Upper lobe of left lung (tissue), 6 donors: ENCODE measurements around the gene PDIA4. TPM values are rescaled to one million over a fixed set of nuclear protein-coding genes. Genes with fewer than 3 reads are reported as not detected.

Source experiments
- ATAC-seq, 2 donors: fragments of 200-7000 bp; cut with Tn5 transposase; one replicate each; pipeline ENCODE4 v1.9.1; 2022; ENCODE audit warnings: mild to moderate bottlenecking in 2 of 2, moderate library complexity in 2 of 2; ENCODE audit not compliant: low FRiP score in 2 of 2
- DNase-seq, 2 donors: peaks; one replicate each; pipeline ENCODE4 v3.0.0-alpha.2; 2019 to 2020
- H3K27ac ChIP-seq, 4 donors: fragments of 200-600 bp; sonication (generic); one replicate each; pipeline ENCODE4 v1.5.1; 2016 to 2019
- H3K27me3 ChIP-seq, 4 donors: fragments of 200-600 bp; sonication (generic); one replicate each; pipeline ENCODE4 v1.5.1; 2017 to 2019
- H3K36me3 ChIP-seq, 4 donors: fragments of 200-600 bp; sonication (generic); one replicate each; pipeline ENCODE4 v1.5.1; 2016 to 2019
- H3K4me1 ChIP-seq, 4 donors: fragments of 200-600 bp; sonication (generic); one replicate each; pipeline ENCODE4 v1.5.1; 2018 to 2019
- H3K4me3 ChIP-seq, 4 donors: fragments of 200-600 bp; sonication (generic); one replicate each; pipeline ENCODE4 v1.5.1; 2017 to 2019; ENCODE audit warnings: mild to moderate bottlenecking in 2 of 4, moderate library complexity in 1 of 4
- H3K9me3 ChIP-seq, 4 donors: fragments of 200-600 bp; sonication (generic); one replicate each; pipeline ENCODE4 v1.5.1; 2018 to 2019
- EP300 ChIP-seq, 4 donors: sonication (generic); formaldehyde crosslinking; IDR thresholded peaks; one replicate each; pipeline ENCODE4 v1.5.1; 2017; ENCODE audit warnings: antibody characterized with exemption in 4 of 4, control low read depth in 2 of 4
- POLR2A ChIP-seq, 4 donors: fragments of 450-650 bp; IDR thresholded peaks; one replicate each; pipeline ENCODE4 v1.5.1; 2016 to 2017; ENCODE audit warnings: antibody characterized with exemption in 4 of 4, mild to moderate bottlenecking in 2 of 4
- POLR2AphosphoS5 ChIP-seq, 2 donors: sonication (generic); formaldehyde crosslinking; IDR thresholded peaks; one replicate each; pipeline ENCODE4 v1.5.1; 2017; ENCODE audit warnings: antibody characterized with exemption in 2 of 2
- WGBS, 2 donors: methylation state at CpG; one replicate each; pipeline ENCODE4 v1.1.5; 2017 to 2018; 5-methylcytosine and 5-hydroxymethylcytosine counted together
- total RNA-seq, 6 donors: library from RNA; depleted of rRNA in 4 of 6; stranded (reverse); fragments of >200 nt in 4 of 6; gene quantifications; one replicate each; pipeline versions ENCODE4 v1.1.0 to v1.2.1, GENCODE V29; 2016 to 2021
- TF ChIP-seq, protein P1 (sequence below), 6 experiments: fragments of 450-650 bp in 4 of 6; fragments of 200-600 bp in 2 of 6; sonication (generic) in 2 of 6; IDR thresholded peaks; one replicate each; pipeline ENCODE4 v1.5.1; 2016 to 2019; ENCODE audit warnings: antibody characterized with exemption in 6 of 6
- donor health status: DM: no; HTN: no; CAD: no; lungs with moderate emphysema.
- donor health status: DM: no; HTN: yes; CAD: no; lungs with severe emphysema.

The PDIA4 gene
- total RNA-seq, 6 donors from 2014 or later: 25.1 to 160 (median 77.8) TPM

DNA sequence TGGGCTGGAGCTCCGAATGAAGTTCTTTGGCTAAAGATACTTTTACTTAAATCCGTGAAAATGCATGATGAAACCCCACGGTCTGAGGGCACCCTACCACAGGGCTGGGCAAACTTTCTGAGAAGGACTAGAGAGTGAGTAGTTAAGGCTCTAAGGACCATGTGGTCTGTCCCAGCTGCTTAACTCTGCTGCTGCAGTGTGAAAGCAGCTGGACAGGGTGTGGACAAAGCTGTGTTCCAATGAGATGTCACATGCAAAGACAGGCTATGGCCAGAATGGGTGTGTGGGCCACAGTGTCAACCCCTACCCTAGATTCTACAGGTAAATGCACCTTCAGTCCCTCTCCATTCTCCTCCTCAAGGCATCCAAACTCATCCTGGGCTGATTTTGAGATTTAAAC lies 18.8 kb downstream of the PDIA4 start:
- TF ChIP-seq POLR2AphosphoS5 (IDR thresholded peaks at IDR 0.05): no peak
- TF ChIP-seq POLR2A (IDR thresholded peaks at IDR 0.05): no peak
- TF ChIP-seq, protein P1, sequence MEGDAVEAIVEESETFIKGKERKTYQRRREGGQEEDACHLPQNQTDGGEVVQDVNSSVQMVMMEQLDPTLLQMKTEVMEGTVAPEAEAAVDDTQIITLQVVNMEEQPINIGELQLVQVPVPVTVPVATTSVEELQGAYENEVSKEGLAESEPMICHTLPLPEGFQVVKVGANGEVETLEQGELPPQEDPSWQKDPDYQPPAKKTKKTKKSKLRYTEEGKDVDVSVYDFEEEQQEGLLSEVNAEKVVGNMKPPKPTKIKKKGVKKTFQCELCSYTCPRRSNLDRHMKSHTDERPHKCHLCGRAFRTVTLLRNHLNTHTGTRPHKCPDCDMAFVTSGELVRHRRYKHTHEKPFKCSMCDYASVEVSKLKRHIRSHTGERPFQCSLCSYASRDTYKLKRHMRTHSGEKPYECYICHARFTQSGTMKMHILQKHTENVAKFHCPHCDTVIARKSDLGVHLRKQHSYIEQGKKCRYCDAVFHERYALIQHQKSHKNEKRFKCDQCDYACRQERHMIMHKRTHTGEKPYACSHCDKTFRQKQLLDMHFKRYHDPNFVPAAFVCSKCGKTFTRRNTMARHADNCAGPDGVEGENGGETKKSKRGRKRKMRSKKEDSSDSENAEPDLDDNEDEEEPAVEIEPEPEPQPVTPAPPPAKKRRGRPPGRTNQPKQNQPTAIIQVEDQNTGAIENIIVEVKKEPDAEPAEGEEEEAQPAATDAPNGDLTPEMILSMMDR (IDR thresholded peaks at IDR 0.05): no peak
- no peak for TF ChIP-seq EP300 (IDR thresholded peaks at IDR 0.05)
- DNase-seq (no peak), ATAC-seq (no peak)
- H3K36me3 ChIP-seq: peaks cover 17 to 100% (median 71%) of the 10 kb centered on the region in 4 donors
- 84 to 94% methylated on average over 3 of the region's 3 CpGs for WGBS, 2 donors
- H3K4me3 ChIP-seq: no peak overlapping the region
- H3K27ac ChIP-seq: no peak overlapping the region
- H3K4me1 ChIP-seq: peaks cover 0 to 7% (median 1%) of the 10 kb centered on the region in 4 donors
- H3K27me3 ChIP-seq: no peaks in the 10 kb centered on the region
- H3K9me3 ChIP-seq: no peaks in the 10 kb centered on the region

DNA sequence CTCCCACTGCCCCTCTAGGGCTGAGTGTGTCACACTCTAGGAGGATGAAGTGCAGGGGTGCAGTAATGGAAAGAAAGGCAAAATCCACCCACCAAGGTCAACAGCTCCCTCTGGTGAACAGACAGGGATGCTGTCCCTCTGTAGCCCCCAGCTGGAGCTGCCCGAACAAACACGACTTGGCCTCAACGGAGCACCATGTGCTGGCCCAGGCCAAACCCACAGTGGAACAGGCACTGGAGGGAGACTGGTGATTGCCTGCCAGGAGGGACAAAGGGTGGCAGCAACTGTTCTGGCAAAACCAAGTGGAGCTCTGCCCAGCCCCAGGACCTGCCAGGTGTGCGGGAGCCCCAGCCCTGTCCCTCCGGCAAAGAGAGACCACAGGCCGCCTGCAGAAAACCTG lies 20.7 kb downstream of the PDIA4 start:
- Histone ChIP-seq H3K27me3 (no peaks in the 10 kb centered on the region), H3K4me3 (no peak overlapping the region), H3K9me3 (no peaks in the 10 kb centered on the region), H3K27ac (no peak overlapping the region), H3K36me3 (peaks cover 25 to 100% (median 70%) of the 10 kb centered on the region in 4 donors), H3K4me1 (peaks cover 0 to 7% (median 1%) of the 10 kb centered on the region in 4 donors)
- TF ChIP-seq POLR2AphosphoS5 (IDR thresholded peaks at IDR 0.05): no peak
- TF ChIP-seq, protein P1 (IDR thresholded peaks at IDR 0.05): no peak
- no peak for TF ChIP-seq EP300 (IDR thresholded peaks at IDR 0.05)
- TF ChIP-seq POLR2A (IDR thresholded peaks at IDR 0.05): no peak
- 90 to 91% methylated on average over 6 of the region's 6 CpGs for WGBS, 2 donors
- no peak for DNase-seq
- no peak for ATAC-seq

GRCh38 chr7:149007146-149007545 lies 21.2 kb downstream of the PDIA4 start:
- Histone ChIP-seq H3K9me3 (no peaks in the 10 kb centered on the region), H3K27ac (no peak overlapping the region), H3K27me3 (no peaks in the 10 kb centered on the region), H3K4me1 (peaks cover 0 to 7% (median 1%) of the 10 kb centered on the region in 4 donors), H3K4me3 (no peak overlapping the region), H3K36me3 (peaks cover 25 to 100% (median 69%) of the 10 kb centered on the region in 4 donors)
- DNase-seq (no peak), ATAC-seq (no peak)
- 93 to 94% methylated on average over 3 of the region's 3 CpGs for WGBS, 2 donors
- no peak for TF ChIP-seq POLR2A (IDR thresholded peaks at IDR 0.05)
- TF ChIP-seq POLR2AphosphoS5 (IDR thresholded peaks at IDR 0.05): no peak
- TF ChIP-seq, protein P1 (IDR thresholded peaks at IDR 0.05): no peak
- no peak for TF ChIP-seq EP300 (IDR thresholded peaks at IDR 0.05)

DNA sequence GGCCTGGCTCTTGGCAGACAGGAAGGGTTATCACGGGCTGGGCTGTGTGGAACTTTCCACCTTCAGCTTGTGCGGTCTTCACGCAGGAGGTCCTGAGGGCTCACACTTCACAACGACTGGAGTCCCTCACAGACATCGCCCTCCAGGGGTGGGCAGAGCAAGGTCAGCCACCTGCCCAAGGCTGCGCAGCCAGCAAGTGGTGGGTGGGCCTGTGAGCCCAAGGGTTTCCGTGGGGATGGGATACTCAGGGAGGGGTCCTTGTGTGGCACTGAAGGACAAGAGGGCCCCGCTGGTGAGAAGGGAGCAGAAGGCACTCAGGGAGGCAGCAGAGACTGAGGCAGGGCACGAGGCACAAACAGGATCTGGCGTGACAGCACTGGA lies 22.0 kb downstream of the PDIA4 start:
- WGBS, 2 donors: 80 to 92% methylated on average over 9 to 10 of the region's 10 CpGs
- no peak for TF ChIP-seq POLR2AphosphoS5 (IDR thresholded peaks at IDR 0.05)
- no peak for TF ChIP-seq POLR2A (IDR thresholded peaks at IDR 0.05)
- TF ChIP-seq EP300 (IDR thresholded peaks at IDR 0.05): no peak
- TF ChIP-seq, protein P1 (IDR thresholded peaks at IDR 0.05): no peak
- no peak for ATAC-seq
- no peak overlapping the region for H3K27ac ChIP-seq
- H3K4me1 ChIP-seq: peaks cover 0 to 7% (median 1%) of the 10 kb centered on the region in 4 donors
- H3K27me3 ChIP-seq: no peaks in the 10 kb centered on the region
- DNase-seq: no peak
- H3K9me3 ChIP-seq: no peaks in the 10 kb centered on the region
- no peak overlapping the region for H3K4me3 ChIP-seq
- H3K36me3 ChIP-seq: peaks cover 25 to 100% (median 62%) of the 10 kb centered on the region in 4 donors
